HepG2 (cell line): Measurements from ENCODE around the gene RNU5B-1. TPM values are rescaled to one million over a fixed set of nuclear protein-coding genes. Genes with fewer than 3 reads are reported as not detected.

ENCODE experiments used
- AHR ChIP-seq: IDR thresholded peaks from 2 replicates; pipeline ENCODE4 v1.6.1; 2018; ENCODE audit warnings: missing genetic modification reagents, missing compliant biosample characterization
- AKAP8 ChIP-seq: sonication (generic); formaldehyde crosslinking; IDR thresholded peaks from 2 replicates; pipeline ENCODE4 v1.5.1; 2020; ENCODE audit warnings: mild to moderate bottlenecking, missing genetic modification reagents
- FOXA3 ChIP-seq: IDR thresholded peaks from 2 replicates; pipeline ENCODE4 v1.6.1; 2016; ENCODE audit warnings: missing genetic modification reagents, missing compliant biosample characterization
- NFATC3 ChIP-seq: sonication (generic); formaldehyde crosslinking; IDR thresholded peaks from 2 replicates; pipeline ENCODE4 v1.5.1; 2020; ENCODE audit warnings: mild to moderate bottlenecking, missing genetic modification reagents
- NFE2L2 ChIP-seq: fragments of 150-350 bp; IDR thresholded peaks from 2 replicates; pipeline ENCODE4 v1.6.1; 2014; ENCODE audit warnings: low read length
- SALL1 ChIP-seq: sonication (generic); formaldehyde crosslinking; IDR thresholded peaks from 2 replicates; pipeline ENCODE4 v1.8.0; 2022; ENCODE audit warnings: mild to moderate bottlenecking, missing genetic modification reagents
- SPEN ChIP-seq: sonication (generic); formaldehyde crosslinking; IDR thresholded peaks from 2 replicates; pipeline ENCODE4 v1.5.1; 2020; ENCODE audit warnings: low read depth, mild to moderate bottlenecking, missing genetic modification reagents
- TP53 ChIP-seq: sonication (generic); formaldehyde crosslinking; conservative IDR thresholded peaks from 2 replicates; pipeline ENCODE4 v1.4.0; 2020; ENCODE audit warnings: missing genetic modification reagents
- ZBTB20 ChIP-seq: sonication (generic); formaldehyde crosslinking; IDR thresholded peaks from 2 replicates; pipeline ENCODE4 v1.8.1; 2023; ENCODE audit warnings: missing genetic modification reagents, low read depth, mild to moderate bottlenecking, borderline replicate concordance
- ZBTB40 ChIP-seq, 2 experiments: fragments of 450-650 bp in 1 of 2; sonication (generic) in 1 of 2; formaldehyde crosslinking in 1 of 2; IDR thresholded peaks; 2 replicates each; pipeline versions ENCODE4 v1.6.1 to v1.8.0; 2016 to 2022; ENCODE audit warnings: antibody characterized with exemption in 1 of 2, mild to moderate bottlenecking in 1 of 2, missing genetic modification reagents in 1 of 2
- ZFY ChIP-seq: sonication (generic); formaldehyde crosslinking; IDR thresholded peaks from 2 replicates; pipeline ENCODE4 v1.4.0; 2020; ENCODE audit warnings: missing genetic modification reagents
- ZNF142 ChIP-seq: sonication (generic); formaldehyde crosslinking; IDR thresholded peaks from 2 replicates; pipeline ENCODE4 v1.4.0; 2020; ENCODE audit warnings: missing genetic modification reagents
- ZNF263 ChIP-seq: sonication (generic); formaldehyde crosslinking; IDR thresholded peaks from 2 replicates; pipeline ENCODE4 v1.4.0; 2020; ENCODE audit warnings: missing genetic modification reagents
- ZNF672 ChIP-seq: sonication (generic); formaldehyde crosslinking; IDR thresholded peaks from 2 replicates; pipeline ENCODE4 v1.8.1; 2022; ENCODE audit warnings: missing genetic modification reagents
- ZNF850 ChIP-seq: sonication (generic); formaldehyde crosslinking; conservative IDR thresholded peaks from 2 replicates; pipeline ENCODE4 v1.9.0; 2021; ENCODE audit warnings: mild to moderate bottlenecking, missing genetic modification reagents
- polyA plus RNA-seq, 8 experiments: library from polyadenylated mRNA; depleted of rRNA in 3 of 8; stranded (reverse) in 7 of 8; unstranded in 1 of 8; fragments of >200 nt; fragmentation: Illumina TruSeq in 4 of 8; extraction: Trizol in 4 of 8; gene quantifications; 2 replicates each; pipeline versions ENCODE4 v1.2.1 to v1.2.3, GENCODE V29; 2011 to 2016; ENCODE audit warnings: low read depth in 4 of 8, missing spikeins in 1 of 8, mixed read lengths in 1 of 8; ENCODE audit not compliant: insufficient read depth in 1 of 8
- total RNA-seq, 5 experiments: library from RNA; depleted of rRNA; stranded (reverse); fragments of >200 nt; fragmentation: Illumina TruSeq; extraction: Trizol; gene quantifications; 2 replicates each; pipeline ENCODE4 v1.2.3, GENCODE V29; 2016; ENCODE audit warnings: low read depth in 1 of 5

RNU5B-1 gene
- total and polyA plus RNA-seq, 2 of the 13 experiments (the other 11 are each of a cell fraction or from before 2014, with no cell fraction given), result 1,646 TPM; not detected in 1

GRCh38 chr15:65303687-65304380 lies 643 bp upstream of the RNU5B-1 start (continued):
- no peak for TF ChIP-seq ZBTB40 (IDR thresholded peaks at IDR 0.05)
- TF ChIP-seq ZBTB40 (CRISPR knock-in tag; IDR thresholded peaks at IDR 0.05), result peak; percentile 49; the same call in 1 of the 2 replicates
- peak; percentile 23; the same call in 1 of the 2 replicates for TF ChIP-seq ZNF263 (CRISPR knock-in tag)
- no peak for TF ChIP-seq ZBTB20 (CRISPR knock-in tag)
- peak; percentile 39; the same call in 1 of the 2 replicates for TF ChIP-seq SPEN (CRISPR knock-in tag)
- TF ChIP-seq ZNF850 (CRISPR knock-in tag), result no peak
- no peak for TF ChIP-seq AHR
- peak; percentile 51 for TF ChIP-seq ZFY (CRISPR knock-in tag)
- no peak for TF ChIP-seq FOXA3
- TF ChIP-seq ZNF672 (CRISPR knock-in tag), result no peak
- TF ChIP-seq NFE2L2, result no peak
- no peak for TF ChIP-seq TP53 (CRISPR knock-in tag)
- TF ChIP-seq ZNF142, result peak; percentile 97
- TF ChIP-seq SALL1 (CRISPR knock-in tag), result peak; percentile 52; the same call in 1 of the 2 replicates
- TF ChIP-seq NFATC3 (CRISPR knock-in tag), result no peak
- TF ChIP-seq AKAP8 (CRISPR knock-in tag), result no peak
